Muscle of back (tissue), 11 donors: Measurements from ENCODE around the gene RNU1-3. TPM values are rescaled to one million over a fixed set of nuclear protein-coding genes. Genes with fewer than 3 reads are reported as not detected.

ENCODE experiments used
- DNase-seq, 3 donors: peaks; one replicate each; pipeline versions ENCODE4 v3.0.0 to v3.0.0-alpha.2; 2013
- polyA plus RNA-seq, 10 donors: library from polyadenylated mRNA; unstranded; fragments of 120-200 nt; gene quantifications; one replicate each; pipeline ENCODE4 v1.2.1, GENCODE V29; 2013; ENCODE audit not compliant: insufficient read length in 10 of 10

RNU1-3 gene
- polyA plus RNA-seq, 10 donors: 1.2 TPM; not detected in 9

DNA sequence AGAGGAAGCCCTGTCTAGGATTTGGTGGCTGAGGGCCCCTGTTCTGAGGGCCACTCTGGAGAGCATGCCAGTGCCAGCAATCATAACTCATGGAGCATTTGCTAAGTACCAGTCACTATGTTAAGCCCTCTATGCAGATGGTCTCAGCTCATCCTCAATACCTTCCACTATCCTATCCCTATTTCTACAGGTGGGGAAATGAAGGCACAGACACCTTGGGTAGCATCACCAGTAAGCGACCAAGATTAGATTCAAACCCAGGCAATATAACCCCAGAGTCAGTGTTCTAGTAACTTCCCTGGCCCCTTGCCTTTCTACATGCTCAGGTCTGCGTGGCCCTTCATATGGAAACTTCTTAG is 45.5 kb downstream of the RNU1-3 start:
- peak in 1 of 3 donors; percentile 67 for DNase-seq

- DNase-seq: peak; percentile 60 to 81 (median 69)
These were observed 46.8 kb downstream of the RNU1-3 start for GRCh38 chr1:16619803-16620501.

DNA sequence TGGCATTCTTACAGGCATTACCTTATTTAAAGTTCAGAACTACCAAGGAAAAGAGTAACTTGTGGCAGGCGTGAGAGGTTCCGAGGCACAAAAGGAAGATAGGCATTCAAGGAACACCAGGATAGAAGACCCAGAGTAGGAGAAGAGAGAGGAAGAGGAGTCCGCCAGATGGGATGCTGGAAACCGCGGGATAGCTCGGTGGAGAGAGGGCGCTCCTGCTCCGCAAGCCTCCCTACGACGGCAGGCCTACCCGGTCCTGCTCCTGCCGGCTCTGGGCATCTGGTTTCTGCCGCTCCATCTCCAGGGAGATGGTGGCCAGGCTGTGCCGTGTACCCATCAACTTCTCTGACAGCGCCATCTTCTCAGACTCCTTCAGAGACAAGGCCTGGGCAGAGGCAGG is 48.0 kb downstream of the RNU1-3 start:
- DNase-seq: peak in 1 of 3 donors; percentile 64

GRCh38 chr1:16617778-16618580 is 48.8 kb downstream of the RNU1-3 start:
- DNase-seq: no peak

DNA sequence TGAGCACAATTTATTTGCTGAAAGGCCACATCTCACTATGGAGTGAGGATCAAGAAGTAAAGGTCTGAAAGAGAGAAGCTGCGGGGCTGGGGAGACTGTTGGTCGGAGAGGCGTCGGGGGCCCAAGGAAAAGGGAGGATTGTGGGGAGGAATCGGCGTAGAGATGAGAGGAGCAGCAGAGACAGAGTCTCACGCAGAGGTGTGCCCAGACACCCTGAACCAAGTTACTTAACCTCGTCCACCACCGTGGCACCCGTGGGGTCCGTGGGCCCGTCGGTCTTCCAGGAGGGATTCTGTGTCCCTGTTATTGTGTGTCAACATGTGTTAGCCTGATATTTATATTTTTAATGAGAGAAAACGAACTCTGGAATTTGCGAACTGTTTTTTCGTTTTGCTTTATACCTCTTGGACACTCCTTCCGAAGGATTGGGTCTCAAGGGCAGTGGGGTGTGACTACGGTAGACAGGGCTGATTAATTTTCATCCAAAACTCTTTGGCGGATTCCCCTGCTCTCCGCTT is 49.6 kb downstream of the RNU1-3 start:
- DNase-seq: no peak

Other genes with a start within 250 kb of the RNU1-3 start
- under 1 TPM in 6 of 10 donors, not detected in 4; 0.12 to 0.86 (median 0.17) TPM for gene SPATA21, start 229.5 kb downstream of the RNU1-3 start, polyA plus RNA-seq
- gene NECAP2, start 226.2 kb downstream of the RNU1-3 start, polyA plus RNA-seq: 10 to 100 TPM; 31.1 to 45.6 (median 35.8) TPM
- gene RNU1-1, start 152.7 kb downstream of the RNU1-3 start, polyA plus RNA-seq: 1 to 10 TPM in 1 of 10 donors, not detected in 9; 1.2 TPM
- 100 to 1,000 TPM in 7 of 10 donors, 10 to 100 TPM in 3; 93.1 to 163 (median 119) TPM for gene NBPF1, start 53.4 kb downstream of the RNU1-3 start, polyA plus RNA-seq
- gene RNU1-4, start 73.6 kb upstream of the RNU1-3 start, polyA plus RNA-seq: 1 to 10 TPM in 1 of 10 donors, not detected in 9; 1.2 TPM
- 1 to 10 TPM in 1 of 10 donors, not detected in 9; 1.2 TPM for gene RNU1-2, start 229.0 kb upstream of the RNU1-3 start, polyA plus RNA-seq